ENCODE data around the gene KDM7A.
"Not testable (repeated sequence)": the region's sequence is repeated elsewhere in the genome, so short reads cannot be mapped to it uniquely, and the experiment has no call there.

- TF ChIP-seq CTCF, POLR2A (IDR thresholded peaks at IDR 0.05): not testable (repeated sequence)
These were observed 68.0 kb downstream of the KDM7A start for GRCh38 chr7:140108777-140109176.
